HS-27A (cell line): ENCODE measurements around the gene ETHE1.
A peak's percentile ranks its signal among the peaks of the same experiment; 100 is the strongest.

Experiments used
- DNase-seq: peaks from one replicate; pipeline ENCODE4 v3.0.0-alpha.2; 2012; ENCODE audit warnings: low read depth, missing footprints

Gene ETHE1

GRCh38 chr19:43489310-43489709 lies 37.7 kb downstream of the ETHE1 start:
- DNase-seq: no peak

- no peak for DNase-seq
These were observed 38.8 kb downstream of the ETHE1 start for GRCh38 chr19:43488179-43488578.

GRCh38 chr19:43486412-43486811 lies 40.6 kb downstream of the ETHE1 start:
- DNase-seq: no peak

- no peak for DNase-seq
These were observed 41.0 kb downstream of the ETHE1 start for GRCh38 chr19:43485951-43486350.

DNA sequence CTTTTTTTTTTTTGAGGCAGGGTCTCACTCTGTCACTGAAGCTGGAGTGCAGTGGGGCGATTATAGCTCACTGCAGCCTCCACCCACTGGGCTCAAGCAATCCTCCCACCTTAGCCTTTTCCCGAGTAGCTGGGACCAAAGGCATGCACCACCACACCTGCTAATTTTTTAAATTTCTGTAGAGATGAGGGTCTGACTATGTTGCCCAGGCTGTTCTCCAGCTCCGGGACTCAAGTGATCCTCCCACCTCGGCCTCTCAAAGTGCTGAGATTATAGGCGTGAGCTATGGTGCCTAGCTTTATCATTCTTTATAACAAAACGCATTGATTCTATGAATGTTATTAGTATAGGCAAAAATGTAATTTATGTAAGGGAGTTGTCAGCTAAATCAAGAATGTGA lies 43.7 kb downstream of the ETHE1 start:
- DNase-seq: no peak

DNA sequence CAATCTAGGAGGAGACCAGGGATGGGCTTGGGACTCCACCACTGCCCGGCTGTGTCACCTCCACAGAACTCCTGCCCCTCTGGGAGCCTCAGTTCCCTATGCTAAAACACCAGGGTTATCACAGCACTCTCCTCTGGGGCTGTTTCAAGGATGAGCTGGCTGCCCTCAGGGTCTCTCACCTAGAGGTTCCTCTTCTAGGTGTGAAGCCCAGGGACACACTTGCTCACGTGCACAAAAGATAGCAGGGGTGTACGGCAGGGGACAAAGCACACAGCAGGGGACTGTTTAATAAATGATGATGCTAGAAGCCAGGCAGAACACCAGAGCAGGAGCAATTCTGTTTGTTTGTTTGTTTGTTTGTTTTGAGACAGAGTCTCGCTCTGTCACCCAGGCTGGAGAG lies 44.8 kb downstream of the ETHE1 start:
- no peak for DNase-seq

- no peak for DNase-seq
These were observed 45.3 kb downstream of the ETHE1 start for GRCh38 chr19:43481701-43482100.

- DNase-seq: no peak
These were observed 46.4 kb downstream of the ETHE1 start for GRCh38 chr19:43480574-43480973.

DNA sequence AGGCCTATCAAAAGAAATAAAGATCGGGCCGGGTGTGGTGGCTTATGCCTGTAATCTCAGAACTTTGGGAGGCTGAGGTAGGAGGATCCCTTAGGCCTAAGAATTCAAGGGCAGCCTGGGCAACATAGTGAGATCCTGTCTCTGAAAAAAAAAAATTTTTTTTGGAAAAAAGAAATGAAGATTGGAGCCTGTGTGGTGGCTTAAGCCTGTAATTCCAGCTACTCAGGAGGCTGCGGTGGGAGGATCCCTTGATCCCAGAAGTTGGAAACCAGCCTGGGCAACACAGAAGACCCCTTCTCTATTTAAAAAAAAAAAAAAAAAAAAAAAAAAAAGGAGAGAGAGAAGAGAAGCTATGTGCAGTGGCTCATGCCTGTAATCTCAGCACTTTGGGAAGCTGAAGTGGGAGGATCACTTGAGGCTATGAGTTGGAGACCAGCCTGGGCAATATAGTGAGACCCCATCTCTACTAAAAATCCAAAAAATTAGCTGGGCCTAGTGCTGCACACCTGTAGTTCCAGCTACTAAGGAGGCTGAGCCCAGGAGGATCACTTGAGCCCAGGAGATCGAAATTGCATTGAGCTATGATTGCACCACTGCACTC lies 46.9 kb downstream of the ETHE1 start:
- no peak for DNase-seq

GRCh38 chr19:43479226-43479625 lies 47.8 kb downstream of the ETHE1 start:
- no peak for DNase-seq

DNA sequence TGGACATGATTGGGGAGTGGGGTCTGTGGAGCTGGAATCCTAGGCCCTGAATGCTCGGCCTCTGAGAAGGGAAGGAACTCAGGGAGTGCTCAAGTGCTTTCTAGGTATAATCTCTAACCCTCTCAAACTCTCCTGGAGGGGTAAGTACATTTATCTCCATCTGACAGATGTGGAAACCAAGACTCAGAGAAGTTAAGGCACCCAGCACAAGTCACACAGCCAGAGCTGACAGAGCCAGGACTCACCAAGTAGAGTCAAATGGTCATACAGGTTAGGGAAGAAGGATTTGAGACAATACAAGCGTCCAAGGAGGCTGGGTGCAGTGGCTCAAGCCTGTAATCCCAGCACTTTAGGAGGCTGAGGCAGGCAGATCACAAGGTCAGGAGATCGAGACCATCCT lies 48.7 kb downstream of the ETHE1 start:
- DNase-seq: no peak

- DNase-seq: peak; percentile 40
These were observed 50.4 kb downstream of the ETHE1 start for GRCh38 chr19:43476606-43477005.

DNA sequence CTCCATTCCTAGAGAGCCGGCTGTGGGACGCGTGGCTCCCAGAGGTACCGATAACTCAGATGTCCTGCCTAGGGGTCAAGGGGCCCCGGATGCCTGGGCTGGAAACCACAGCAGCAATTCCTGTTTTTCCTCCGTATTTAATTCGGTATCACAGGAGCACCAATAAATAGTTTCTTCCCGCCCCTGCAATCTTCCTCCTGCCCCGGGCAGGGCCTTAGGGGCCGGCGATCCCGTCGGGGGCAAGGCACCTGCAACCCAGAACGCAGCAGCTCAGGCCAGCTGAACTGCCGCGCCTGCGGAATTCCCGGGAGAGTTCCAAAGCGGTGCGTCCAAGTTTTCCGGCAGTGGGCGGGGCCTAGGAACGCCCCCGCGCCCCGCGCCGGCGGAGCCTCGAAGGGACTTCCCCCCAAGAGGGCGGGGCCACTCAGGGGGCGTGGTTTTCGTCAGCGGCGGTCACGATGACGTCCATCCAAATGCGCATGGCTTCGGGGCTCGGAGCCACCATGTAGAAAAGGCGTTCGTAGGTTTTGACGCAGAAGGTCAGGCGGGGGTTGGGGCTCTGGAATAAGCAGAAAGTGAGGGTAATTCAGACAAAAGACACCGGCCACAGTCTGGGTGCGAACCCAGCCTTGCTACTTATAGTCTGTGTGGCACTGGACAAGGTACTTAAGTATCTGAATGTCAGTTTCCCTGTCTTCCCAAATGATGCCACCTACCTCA lies 51.9 kb downstream of the ETHE1 start:
- DNase-seq: peak; percentile 51

- no peak for DNase-seq
These were observed 52.5 kb downstream of the ETHE1 start for GRCh38 chr19:43474487-43474886.

DNA sequence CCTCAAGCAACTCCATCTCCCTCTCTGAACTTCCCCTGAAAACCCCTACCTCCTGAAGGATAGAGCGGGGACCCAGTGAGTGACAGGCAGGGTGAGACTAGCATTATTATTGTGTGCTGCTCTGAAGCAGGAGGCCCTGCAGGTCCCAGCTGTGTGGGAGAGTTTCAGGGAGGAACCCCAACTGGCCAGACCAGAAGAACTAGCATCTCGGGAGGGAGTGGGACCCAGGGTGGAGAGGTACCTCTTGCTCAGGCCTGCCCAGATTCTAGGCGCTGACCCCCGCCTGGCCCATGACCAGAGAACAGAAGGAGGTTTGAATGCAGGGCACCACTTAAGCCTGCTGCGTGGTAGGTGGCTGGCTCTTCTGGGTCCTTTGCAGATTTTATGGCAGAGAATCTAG lies 55.9 kb downstream of the ETHE1 start:
- no peak for DNase-seq

- no peak for DNase-seq
These were observed 56.7 kb downstream of the ETHE1 start for GRCh38 chr19:43470288-43470687.

DNA sequence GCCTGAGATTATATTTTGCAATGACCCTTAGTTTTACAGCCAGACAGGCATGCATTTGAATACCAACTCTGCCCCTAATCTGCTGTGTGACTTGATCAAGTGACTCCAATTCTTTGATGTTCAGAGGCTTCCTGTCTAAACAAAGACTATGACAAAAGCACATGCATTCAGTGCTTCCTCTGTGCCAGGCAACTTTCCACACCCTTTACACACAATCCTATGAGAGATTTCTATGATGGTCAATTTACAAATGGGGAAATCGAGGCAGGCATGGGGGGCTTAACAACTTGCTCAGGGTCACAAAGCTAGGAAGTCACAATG lies 57.9 kb downstream of the ETHE1 start:
- no peak for DNase-seq

GRCh38 chr19:43468354-43469159 lies 58.4 kb downstream of the ETHE1 start:
- no peak for DNase-seq

DNA sequence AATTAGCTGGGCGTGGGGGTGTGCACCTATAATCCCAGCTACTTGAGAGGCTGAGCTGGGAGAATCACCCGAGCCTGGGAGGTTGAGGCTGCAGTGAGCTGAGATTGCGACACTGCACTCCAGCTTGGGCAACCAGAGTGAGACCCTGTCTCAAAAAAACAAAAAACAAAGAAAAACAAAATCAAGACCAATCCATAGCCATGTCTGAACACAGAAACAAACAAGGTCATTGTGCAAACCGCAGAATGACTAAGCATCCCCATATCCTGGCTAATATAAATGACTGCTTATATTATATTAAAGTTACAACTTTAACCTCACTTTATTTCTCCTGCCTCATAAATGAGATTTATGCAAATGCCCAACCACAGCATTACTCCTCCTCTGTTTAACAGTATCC lies 59.3 kb downstream of the ETHE1 start:
- DNase-seq: no peak

GRCh38 chr19:43467276-43467675 lies 59.7 kb downstream of the ETHE1 start:
- no peak for DNase-seq

DNA sequence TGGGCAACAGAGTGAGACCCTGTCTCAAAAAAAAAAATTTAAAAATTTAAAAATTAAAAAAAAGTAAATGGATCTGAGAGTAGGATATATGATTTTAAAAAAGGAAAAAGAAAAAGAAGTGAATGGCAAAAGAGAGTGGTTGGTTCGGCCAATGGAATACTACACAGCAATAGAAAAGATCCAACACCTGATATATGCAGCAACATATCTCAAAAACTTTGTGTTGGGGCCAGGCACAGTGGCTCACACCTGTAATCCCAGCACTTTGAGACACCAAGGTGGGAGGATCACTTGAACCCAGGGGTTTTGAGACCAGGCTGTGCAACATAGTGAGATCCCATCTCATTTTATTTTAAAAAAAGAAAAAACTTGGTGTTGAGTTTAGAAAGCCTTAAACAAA lies 60.2 kb downstream of the ETHE1 start:
- DNase-seq: no peak

DNA sequence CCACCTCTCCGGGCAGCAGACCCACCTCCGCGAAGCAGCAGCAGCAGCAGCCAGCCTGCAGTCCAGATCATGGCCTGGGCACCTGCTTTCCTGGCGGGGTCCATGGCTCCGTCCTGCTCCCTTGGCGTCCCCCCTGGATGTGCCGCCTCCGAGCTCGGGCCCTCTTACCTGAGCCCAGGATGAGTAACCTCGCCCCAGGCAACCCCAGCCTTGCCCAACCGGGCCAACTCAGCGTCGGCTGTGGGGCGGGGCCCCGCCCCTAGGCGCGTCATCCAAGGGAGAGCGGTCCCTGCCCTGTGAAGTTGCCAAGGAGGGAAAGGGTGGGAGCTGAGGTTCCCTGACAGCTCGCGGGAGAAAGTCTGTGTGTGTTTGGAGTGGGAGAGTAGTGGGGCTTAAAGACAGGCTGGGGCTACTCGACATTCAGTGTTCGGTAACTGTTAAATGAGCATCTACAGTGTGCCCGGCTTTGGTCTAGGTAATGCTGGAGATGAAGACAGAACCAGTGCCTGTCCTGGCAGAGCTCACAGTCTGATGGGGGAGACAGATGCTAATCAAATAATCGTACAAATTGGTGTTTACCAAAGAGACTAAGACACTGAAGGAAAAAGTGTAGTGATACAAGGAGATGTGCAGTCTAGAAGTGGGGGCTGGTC lies 61.4 kb downstream of the ETHE1 start, which contains the start of gene LYPD3:
TSS of gene LYPD3 (minus strand) at position 141 of the 653 bp plus-strand sequence. CDS start at position 104, 37 bp downstream.
- DNase-seq: no peak
